Breast epithelium (tissue), 4 donors: ENCODE measurements around the gene ASPG. TPM values are rescaled to one million over a fixed set of nuclear protein-coding genes. Genes with fewer than 3 reads are reported as not detected.

Experiments
- DNase-seq, 2 donors: peaks; one replicate each; pipeline ENCODE4 v3.0.0-alpha.2; 2019; ENCODE audit warnings: low spot score in 2 of 2
- H3K27ac ChIP-seq, 2 donors: fragments of 200-600 bp; sonication (generic) in 1 of 2; one replicate each; pipeline ENCODE4 v1.5.1; 2016 to 2019; ENCODE audit warnings: mild to moderate bottlenecking in 1 of 2
- H3K27me3 ChIP-seq, 2 donors: fragments of 200-600 bp; sonication (generic) in 1 of 2; one replicate each; pipeline versions ENCODE4 v1.5.1 to v1.6.0; 2017 to 2019; ENCODE audit warnings: control low read depth in 1 of 2, mild to moderate bottlenecking in 1 of 2
- H3K36me3 ChIP-seq: fragments of 200-600 bp; one replicate; pipeline ENCODE4 v1.5.1; 2019
- H3K4me1 ChIP-seq, 2 donors: fragments of 200-600 bp; sonication (generic); one replicate each; pipeline ENCODE4 v1.5.1; 2016 to 2019; ENCODE audit warnings: control low read depth in 1 of 2
- H3K4me3 ChIP-seq, 3 donors: fragments of 200-600 bp; sonication (generic); 1 replicate in 2 of 3; 2 replicates in 1 of 3; pipeline ENCODE4 v1.5.1; 2016 to 2019; ENCODE audit warnings: mild to moderate bottlenecking in 3 of 3, moderate library complexity in 2 of 3
- H3K9me3 ChIP-seq, 2 donors: fragments of 200-600 bp; sonication (generic) in 1 of 2; one replicate each; pipeline ENCODE4 v1.5.1; 2016 to 2019; ENCODE audit warnings: control low read depth in 1 of 2
- CTCF ChIP-seq, 3 donors: fragments of 450-650 bp; IDR thresholded peaks; one replicate each; pipeline ENCODE4 v1.5.1; 2016 to 2017; ENCODE audit warnings: antibody characterized with exemption in 3 of 3, mild to moderate bottlenecking in 3 of 3, moderate library complexity in 3 of 3
- POLR2A ChIP-seq: fragments of 450-650 bp; IDR thresholded peaks from one replicate; pipeline ENCODE4 v1.6.1; 2016; ENCODE audit warnings: antibody characterized with exemption, mild to moderate bottlenecking, moderate library complexity
- POLR2AphosphoS5 ChIP-seq, 3 donors: sonication (generic); formaldehyde crosslinking; IDR thresholded peaks; one replicate each; pipeline ENCODE4 v1.6.1; 2017; ENCODE audit warnings: antibody characterized with exemption in 3 of 3
- intact Hi-C: fragments of 100-400 bp; cut with DNase I; formaldehyde crosslinking; loops from one replicate; pipeline ENCODE4 v1.15.1; 2023; ENCODE audit warnings: low total_unique reads
- total RNA-seq, 3 donors: library from RNA; depleted of rRNA; stranded (reverse); fragments of >200 nt; gene quantifications; one replicate each; pipeline ENCODE4 v1.1.0, GENCODE V29; 2016

Gene ASPG
- total RNA-seq, 3 donors from 2014 or later = 0.15 to 0.33 TPM; not detected in 1

- H3K4me1 ChIP-seq = peaks cover 0 to 2% of the 10 kb centered on the region in 2 donors
- H3K27ac ChIP-seq = no peak overlapping the region
- intact Hi-C loops = no loop called here
- no peak for TF ChIP-seq POLR2AphosphoS5 (IDR thresholded peaks at IDR 0.05)
- no peak for TF ChIP-seq CTCF (IDR thresholded peaks at IDR 0.05)
- TF ChIP-seq POLR2A = no peak
- H3K4me3 ChIP-seq = peak overlapping the region in 2 of 3 donors; percentile 59 to 75
- H3K36me3 ChIP-seq = no peaks in the 10 kb centered on the region
- DNase-seq = peak in 1 of 2 donors; percentile 51
- H3K9me3 ChIP-seq = peaks cover 0 to under 1% of the 10 kb centered on the region in 2 donors
- peaks cover 5 to 55% of the 10 kb centered on the region in 2 donors for H3K27me3 ChIP-seq
Measured at GRCh38 chr14:104118006-104118844, 32.7 kb downstream of the ASPG start.

- TF ChIP-seq CTCF (IDR thresholded peaks at IDR 0.05) (no peak), POLR2A (no peak), POLR2AphosphoS5 (IDR thresholded peaks at IDR 0.05) (no peak)
- peaks cover 5 to 48% of the 10 kb centered on the region in 2 donors for H3K27me3 ChIP-seq
- DNase-seq = no peak
Measured at GRCh38 chr14:104119119-104119487, 33.6 kb downstream of the ASPG start.

GRCh38 chr14:104119488-104120251 is 34.2 kb downstream of the ASPG start:
- no peaks in the 10 kb centered on the region for H3K36me3 ChIP-seq
- TF ChIP-seq CTCF (IDR thresholded peaks at IDR 0.05) (no peak), POLR2A (no peak), POLR2AphosphoS5 (IDR thresholded peaks at IDR 0.05) (no peak)
- H3K4me3 ChIP-seq = no peak overlapping the region
- H3K9me3 ChIP-seq = peaks cover 5 to 7% of the 10 kb centered on the region in 2 donors
- DNase-seq = peak in 1 of 2 donors; percentile 37
- peaks cover 2 to 43% of the 10 kb centered on the region in 2 donors for H3K27me3 ChIP-seq
- peaks cover 0 to 2% of the 10 kb centered on the region in 2 donors for H3K4me1 ChIP-seq
- no peak overlapping the region for H3K27ac ChIP-seq
- intact Hi-C loops = no loop called here

More at GRCh38 chr14:104119119-104119487, 33.6 kb downstream of the ASPG start:
- H3K27ac ChIP-seq = no peak overlapping the region
- H3K4me3 ChIP-seq = no peak overlapping the region
- H3K4me1 ChIP-seq = peaks cover 0 to 2% of the 10 kb centered on the region in 2 donors
- intact Hi-C loops = no loop called here
- no peaks in the 10 kb centered on the region for H3K36me3 ChIP-seq
- peaks cover 5 to 7% of the 10 kb centered on the region in 2 donors for H3K9me3 ChIP-seq

- no peaks in the 10 kb centered on the region for H3K36me3 ChIP-seq
- no peak overlapping the region for H3K4me3 ChIP-seq
- TF ChIP-seq CTCF (IDR thresholded peaks at IDR 0.05) (no peak), POLR2A (no peak), POLR2AphosphoS5 (IDR thresholded peaks at IDR 0.05) (no peak)
- DNase-seq = peak in 1 of 2 donors; percentile 30
- intact Hi-C loops = no loop called here
- H3K9me3 ChIP-seq = peaks cover 5 to 7% of the 10 kb centered on the region in 2 donors
- no peak overlapping the region for H3K27ac ChIP-seq
- H3K27me3 ChIP-seq = peaks cover 0 to 38% of the 10 kb centered on the region in 2 donors
- H3K4me1 ChIP-seq = peaks cover 0 to 2% of the 10 kb centered on the region in 2 donors
Measured at GRCh38 chr14:104120281-104120741, 34.8 kb downstream of the ASPG start.
